HEK293 (cell line): ENCODE measurements around the gene NSFL1C.

ENCODE experiments used
- CTCF ChIA-PET: fragments of 350-600 bp; formaldehyde crosslinking; extraction: SDS; loops from one replicate; lab custom pipeline; 2021; ENCODE audit warnings: antibody characterized with exemption; lab: Yijun Ruan, JAX
- POLR2A ChIA-PET: fragments of 300-600 bp; formaldehyde crosslinking; extraction: SDS; loops from one replicate; lab custom pipeline; 2020; ENCODE audit warnings: antibody characterized with exemption, inconsistent platforms; lab: Yijun Ruan, JAX
- H3K27ac ChIP-seq: fragments of 200-500 bp; sonication (Bioruptor generic); 2 replicates; pipeline ENCODE4 v1.5.1; 2014; ENCODE audit warnings: low read depth, low read length, control low read depth, inconsistent platforms; ENCODE audit errors: extremely low read depth
- H3K36me3 ChIP-seq, 2 experiments: fragments of 200-500 bp in 1 of 2; sonication (Bioruptor generic) in 1 of 2; 1 replicate in 1 of 2; 2 replicates in 1 of 2; pipeline ENCODE4 v1.5.1; 2014 to 2017; ENCODE audit warnings: inconsistent platforms in 2 of 2, low read length in 2 of 2; ENCODE audit not compliant: control insufficient read depth in 2 of 2, insufficient read depth in 1 of 2
- H3K4me1 ChIP-seq: fragments of 200-500 bp; sonication (Bioruptor generic); 2 replicates; pipeline ENCODE4 v1.5.1; 2014; ENCODE audit warnings: mild to moderate bottlenecking, low read length, inconsistent platforms; ENCODE audit not compliant: control insufficient read depth, insufficient read depth
- H3K4me3 ChIP-seq: 2 replicates; pipeline ENCODE4 v1.5.1; 2011; ENCODE audit warnings: low read depth, mild to moderate bottlenecking, control low read depth, low read length, moderate library complexity
- H3K9me3 ChIP-seq: fragments of 200-500 bp; sonication (Bioruptor generic); 2 replicates; pipeline ENCODE4 v1.5.1; 2014; ENCODE audit warnings: low read depth, low read length, inconsistent platforms; ENCODE audit not compliant: control insufficient read depth, insufficient read depth
- GLI4 ChIP-seq: fragments of 450-650 bp; formaldehyde crosslinking; IDR thresholded peaks from 2 replicates; pipeline ENCODE4 v1.5.1; 2016; ENCODE audit warnings: missing biosample characterization, missing genetic modification characterization
- GLIS1 ChIP-seq: fragments of 450-650 bp; formaldehyde crosslinking; IDR thresholded peaks from 2 replicates; pipeline ENCODE4 v1.5.1; 2016; ENCODE audit warnings: missing biosample characterization, missing genetic modification characterization
- OVOL3 ChIP-seq: fragments of 450-650 bp; formaldehyde crosslinking; IDR thresholded peaks from 2 replicates; pipeline ENCODE4 v1.5.1; 2016; ENCODE audit warnings: missing biosample characterization, missing genetic modification characterization
- REST ChIP-seq: fragments of 450-650 bp; formaldehyde crosslinking; IDR thresholded peaks from 2 replicates; pipeline ENCODE4 v1.5.1; 2016; ENCODE audit warnings: missing biosample characterization, missing genetic modification characterization
- SALL2 ChIP-seq: fragments of 450-650 bp; formaldehyde crosslinking; IDR thresholded peaks from 2 replicates; pipeline ENCODE4 v1.5.0; 2017; ENCODE audit warnings: missing biosample characterization, mild to moderate bottlenecking, missing genetic modification characterization, borderline replicate concordance
- SCRT2 ChIP-seq: fragments of 450-650 bp; formaldehyde crosslinking; IDR thresholded peaks from 2 replicates; pipeline ENCODE4 v1.5.1; 2016; ENCODE audit warnings: missing biosample characterization, missing genetic modification characterization
- ZBTB10 ChIP-seq: fragments of 450-650 bp; formaldehyde crosslinking; IDR thresholded peaks from 2 replicates; pipeline ENCODE4 v1.5.1; 2016; ENCODE audit warnings: missing biosample characterization, missing genetic modification characterization
- ZBTB49 ChIP-seq: fragments of 450-650 bp; formaldehyde crosslinking; IDR thresholded peaks from 2 replicates; pipeline ENCODE4 v1.5.1; 2016; ENCODE audit warnings: missing biosample characterization, missing genetic modification characterization, low read depth
- ZNF169 ChIP-seq: fragments of 450-650 bp; formaldehyde crosslinking; IDR thresholded peaks from 2 replicates; pipeline ENCODE4 v1.5.1; 2016; ENCODE audit warnings: missing biosample characterization, missing genetic modification characterization
- ZNF174 ChIP-seq: fragments of 450-650 bp; formaldehyde crosslinking; IDR thresholded peaks from 2 replicates; pipeline ENCODE4 v1.5.0; 2017; ENCODE audit warnings: missing biosample characterization, mild to moderate bottlenecking, missing genetic modification characterization
- ZNF18 ChIP-seq: fragments of 450-650 bp; formaldehyde crosslinking; IDR thresholded peaks from 2 replicates; pipeline ENCODE4 v1.5.1; 2016; ENCODE audit warnings: missing biosample characterization, missing genetic modification characterization
- ZNF2 ChIP-seq: fragments of 450-650 bp; formaldehyde crosslinking; IDR thresholded peaks from 2 replicates; pipeline ENCODE4 v1.5.1; 2016; ENCODE audit warnings: missing biosample characterization, missing genetic modification characterization
- ZNF202 ChIP-seq: fragments of 450-650 bp; formaldehyde crosslinking; IDR thresholded peaks from 2 replicates; pipeline ENCODE4 v1.5.1; 2016; ENCODE audit warnings: missing biosample characterization, missing genetic modification characterization, borderline replicate concordance
- ZNF24 ChIP-seq: fragments of 450-650 bp; formaldehyde crosslinking; IDR thresholded peaks from 2 replicates; pipeline ENCODE4 v1.5.1; 2016; ENCODE audit warnings: missing biosample characterization, missing genetic modification characterization
- ZNF354C ChIP-seq: fragments of 450-650 bp; formaldehyde crosslinking; IDR thresholded peaks from 2 replicates; pipeline ENCODE4 v1.5.1; 2016; ENCODE audit warnings: missing biosample characterization, missing genetic modification characterization, low read depth, borderline replicate concordance
- ZNF544 ChIP-seq: fragments of 450-650 bp; formaldehyde crosslinking; IDR thresholded peaks from 2 replicates; pipeline ENCODE4 v1.5.0; 2017; ENCODE audit warnings: missing biosample characterization, missing genetic modification characterization
- ZNF560 ChIP-seq: fragments of 450-650 bp; formaldehyde crosslinking; IDR thresholded peaks from 2 replicates; pipeline ENCODE4 v1.5.1; 2017; ENCODE audit warnings: missing biosample characterization, missing genetic modification characterization, borderline replicate concordance
- ZNF600 ChIP-seq: fragments of 450-650 bp; formaldehyde crosslinking; IDR thresholded peaks from 2 replicates; pipeline ENCODE4 v1.5.1; 2016; ENCODE audit warnings: missing biosample characterization, missing genetic modification characterization
- ZNF658 ChIP-seq: fragments of 450-650 bp; formaldehyde crosslinking; IDR thresholded peaks from 2 replicates; pipeline ENCODE4; 2016; ENCODE audit warnings: missing biosample characterization, missing genetic modification characterization
- ZNF677 ChIP-seq: fragments of 450-650 bp; IDR thresholded peaks from 2 replicates; pipeline ENCODE4 v1.5.0; 2018; ENCODE audit warnings: missing biosample characterization, mild to moderate bottlenecking, missing genetic modification characterization, moderate library complexity
- ZNF701 ChIP-seq: fragments of 450-650 bp; formaldehyde crosslinking; IDR thresholded peaks from 2 replicates; pipeline ENCODE4 v1.5.1; 2016; ENCODE audit warnings: missing biosample characterization, missing genetic modification characterization
- ZNF768 ChIP-seq: fragments of 450-650 bp; formaldehyde crosslinking; IDR thresholded peaks from 2 replicates; pipeline ENCODE4 v1.5.1; 2018; ENCODE audit warnings: missing biosample characterization, mild to moderate bottlenecking, missing genetic modification characterization
- TF ChIP-seq, protein P1 (sequence below): fragments of 450-650 bp; formaldehyde crosslinking; IDR thresholded peaks from 2 replicates; pipeline ENCODE4 v1.5.1; 2016; ENCODE audit warnings: missing biosample characterization, missing genetic modification characterization

Gene NSFL1C

DNA sequence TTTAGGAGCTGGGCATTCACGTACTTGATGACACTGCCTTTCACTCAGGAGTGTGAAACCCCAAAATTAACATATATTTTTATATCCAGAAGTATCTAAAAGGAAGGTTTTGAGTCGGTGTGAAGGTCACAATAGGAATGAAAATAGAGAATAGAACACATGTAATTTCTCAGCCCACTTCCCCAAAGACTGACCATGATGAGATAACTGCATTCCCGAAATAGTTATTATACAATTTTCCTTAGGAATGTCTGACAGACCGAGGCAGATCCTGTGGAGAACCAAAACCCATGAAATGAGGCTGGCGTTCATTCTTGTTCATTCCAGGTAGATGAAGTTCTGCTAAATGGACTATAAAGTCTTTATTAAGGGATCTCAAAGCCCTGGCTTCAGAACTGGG, 10.3 kb downstream of the NSFL1C start (continued):
- TF ChIP-seq ZBTB49 (tag by site-specific recombination), result no peak
- no peak for TF ChIP-seq OVOL3
- no peak for TF ChIP-seq SCRT2 (tag by site-specific recombination)
- TF ChIP-seq, protein P1, sequence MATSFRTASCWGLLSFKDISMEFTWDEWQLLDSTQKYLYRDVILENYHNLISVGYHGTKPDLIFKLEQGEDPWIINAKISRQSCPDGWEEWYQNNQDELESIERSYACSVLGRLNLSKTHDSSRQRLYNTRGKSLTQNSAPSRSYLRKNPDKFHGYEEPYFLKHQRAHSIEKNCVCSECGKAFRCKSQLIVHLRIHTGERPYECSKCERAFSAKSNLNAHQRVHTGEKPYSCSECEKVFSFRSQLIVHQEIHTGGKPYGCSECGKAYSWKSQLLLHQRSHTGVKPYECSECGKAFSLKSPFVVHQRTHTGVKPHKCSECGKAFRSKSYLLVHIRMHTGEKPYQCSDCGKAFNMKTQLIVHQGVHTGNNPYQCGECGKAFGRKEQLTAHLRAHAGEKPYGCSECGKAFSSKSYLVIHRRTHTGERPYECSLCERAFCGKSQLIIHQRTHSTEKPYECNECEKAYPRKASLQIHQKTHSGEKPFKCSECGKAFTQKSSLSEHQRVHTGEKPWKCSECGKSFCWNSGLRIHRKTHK, result no peak
- TF ChIP-seq GLI4 (tag by site-specific recombination), result no peak
- TF ChIP-seq GLIS1, result no peak
- no peak for TF ChIP-seq ZNF174 (tag by site-specific recombination)

- Histone ChIP-seq H3K36me3 (peaks cover 62 to 98% of the 10 kb centered on the region in 2 experiments), H3K4me1 (no peaks in the 10 kb centered on the region), H3K4me3 (no peak overlapping the region), H3K27ac (no peak overlapping the region), H3K9me3 (no peaks in the 10 kb centered on the region)
- ChIA-PET POLR2A (interaction anchor here (1.0 kb wide), 1 partner anchor 125 kb away, joined by 3 read pairs; no protein-coding TSS in a partner anchor), CTCF (interaction anchor here (0.9 to 2.8 kb wide), 3 partner anchors 13 to 20 kb away, joined by 3 to 17 read pairs (median 4); partner anchors contain the start of gene NSFL1C)
- no peak for TF ChIP-seq ZNF658 (tag by site-specific recombination)
- no peak for TF ChIP-seq ZNF677
- TF ChIP-seq SALL2 (tag by site-specific recombination), result no peak
- no peak for TF ChIP-seq REST
- TF ChIP-seq ZNF600 (tag by site-specific recombination), result no peak
- TF ChIP-seq ZNF169 (tag by site-specific recombination), result no peak
- TF ChIP-seq ZNF768 (tag by site-specific recombination), result no peak
- no peak for TF ChIP-seq ZNF202
- no peak for TF ChIP-seq ZNF2 (tag by site-specific recombination)
Measured at GRCh38 chr20:1450926-1451491, 15.6 kb downstream of the NSFL1C start.

DNA sequence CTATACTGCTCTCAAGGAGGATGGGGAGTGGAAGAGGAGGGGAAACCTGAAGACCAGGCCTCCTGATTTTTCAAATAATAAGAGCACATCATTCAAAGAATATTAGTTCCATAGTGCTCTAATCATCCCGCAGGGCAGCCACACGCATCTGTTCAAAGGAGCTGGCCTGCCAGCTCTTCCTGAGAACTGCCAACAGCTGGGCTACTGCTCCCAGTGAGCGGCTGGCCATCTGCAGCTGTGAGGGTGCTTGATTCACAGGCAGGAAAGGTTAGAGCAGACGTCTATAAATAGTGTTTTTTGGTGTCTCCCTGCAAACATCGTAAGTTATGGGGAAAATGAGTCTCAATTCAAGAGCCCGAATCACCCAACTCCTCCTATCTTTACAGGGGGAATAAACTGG, 17.3 kb downstream of the NSFL1C start:
- ChIA-PET POLR2A (no interaction called here), CTCF (interaction anchor here (0.6 to 3.2 kb wide), 5 partner anchors 13 to 328 kb away, joined by 3 to 29 read pairs (median 4); no protein-coding TSS in a partner anchor)
- H3K36me3 ChIP-seq, result peaks cover 75 to 98% of the 10 kb centered on the region in 2 experiments
- no peaks in the 10 kb centered on the region for H3K9me3 ChIP-seq
- no peaks in the 10 kb centered on the region for H3K4me1 ChIP-seq
- H3K4me3 ChIP-seq, result no peak overlapping the region
- no peak overlapping the region for H3K27ac ChIP-seq
- TF ChIP-seq ZBTB10, result no peak
- no peak for TF ChIP-seq ZNF701 (tag by site-specific recombination)
- TF ChIP-seq ZNF24 (tag by site-specific recombination), result no peak
- no peak for TF ChIP-seq ZNF354C (tag by site-specific recombination)
- no peak for TF ChIP-seq ZNF544
- TF ChIP-seq ZNF560, result no peak
- TF ChIP-seq ZNF18 (tag by site-specific recombination), result no peak
